Measurements from ENCODE around the gene ZNF143.

DNA sequence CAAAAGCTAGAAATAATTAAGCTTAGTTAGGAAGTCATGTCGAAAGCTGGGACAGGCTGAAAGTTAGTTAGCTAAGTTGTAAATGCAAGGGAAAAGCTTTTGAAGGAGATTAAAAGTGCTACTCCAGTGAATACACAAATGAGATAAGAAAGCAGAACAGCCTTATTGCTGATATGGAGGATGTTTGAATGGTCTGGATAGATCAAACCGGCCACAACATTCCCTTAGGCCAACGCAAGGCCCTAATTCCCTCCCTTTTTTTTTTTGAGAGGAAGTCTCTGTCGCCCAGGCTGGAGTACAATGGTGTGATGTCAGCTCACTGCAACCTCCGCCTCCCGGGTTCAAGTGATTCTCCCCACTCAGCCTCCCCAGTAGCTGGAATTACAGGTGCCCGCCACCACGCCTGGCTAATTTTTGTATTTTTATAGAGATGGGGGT lies 89.4 kb downstream of the ZNF143 start:
- TF ChIP-seq FOXM1 (IDR thresholded peaks at IDR 0.05; ENCODE audit: borderline replicate concordance), result no peak
- TF ChIP-seq SUZ12 (IDR thresholded peaks at IDR 0.05), result no peak
- TF ChIP-seq BHLHE40 (IDR thresholded peaks at IDR 0.05; ENCODE audit: borderline replicate concordance), result no peak
- no peak for TF ChIP-seq NFRKB (IDR thresholded peaks at IDR 0.05)
- no peak for TF ChIP-seq CTBP1 (IDR thresholded peaks at IDR 0.05; ENCODE audit: borderline replicate concordance)
- TF ChIP-seq TARDBP (IDR thresholded peaks at IDR 0.05), result no peak
- TF ChIP-seq L3MBTL2 (conservative IDR thresholded peaks at IDR 0.05), result no peak
- TF ChIP-seq FOXA1 (IDR thresholded peaks at IDR 0.05), result no peak
- no peak for TF ChIP-seq FOXK2 (IDR thresholded peaks at IDR 0.05)
- no peak for TF ChIP-seq SP1 (IDR thresholded peaks at IDR 0.05)
- TF ChIP-seq HDGF (IDR thresholded peaks at IDR 0.05; ENCODE audit: borderline replicate concordance), result no peak
